ES-I3 (cell line): ENCODE measurements around the gene NUP214.
"Not testable (repeated sequence)": the region's sequence is repeated elsewhere in the genome, so short reads cannot be mapped to it uniquely, and the experiment has no call there.

Experiments
- H3K36me3 ChIP-seq: 2 replicates; pipeline ENCODE4 v1.6.1; 2013; ENCODE audit warnings: mild to moderate bottlenecking, low read length, control low read depth, moderate library complexity; ENCODE audit not compliant: insufficient read depth
- H3K4me1 ChIP-seq: 2 replicates; pipeline ENCODE4 v1.6.1; 2013; ENCODE audit warnings: mild to moderate bottlenecking, control low read depth, low read length; ENCODE audit not compliant: insufficient read depth
- H3K9ac ChIP-seq: 2 replicates; pipeline ENCODE4 v1.6.1; 2013; ENCODE audit warnings: low read depth, mild to moderate bottlenecking, low read length, moderate library complexity
- H3K9me3 ChIP-seq: 2 replicates; pipeline ENCODE4 v1.6.1; 2013; ENCODE audit warnings: mild to moderate bottlenecking, low read length, moderate library complexity; ENCODE audit not compliant: control insufficient read depth, insufficient read depth

NUP214 gene

GRCh38 chr9:131092030-131092429, 33.4 kb upstream of the NUP214 start:
- Histone ChIP-seq H3K36me3 (no peaks in the 10 kb centered on the region), H3K4me1 (peaks cover 4% of the 10 kb centered on the region; the same call in 1 of the 2 replicates), H3K9ac (no peak overlapping the region)

GRCh38 chr9:131092548-131093440, 32.6 kb upstream of the NUP214 start:
- Histone ChIP-seq H3K9ac (no peak overlapping the region), H3K4me1 (peaks cover 9% of the 10 kb centered on the region), H3K9me3 (no peaks in the 10 kb centered on the region), H3K36me3 (no peaks in the 10 kb centered on the region)

More at GRCh38 chr9:131092030-131092429, 33.4 kb upstream of the NUP214 start:
- no peaks in the 10 kb centered on the region for H3K9me3 ChIP-seq

GRCh38 chr9:131094015-131094414, 31.4 kb upstream of the NUP214 start:
- Histone ChIP-seq H3K4me1 (peaks cover 20% of the 10 kb centered on the region), H3K9ac (no peak overlapping the region), H3K9me3 (no peaks in the 10 kb centered on the region), H3K36me3 (no peaks in the 10 kb centered on the region)

GRCh38 chr9:131094622-131095021, 30.8 kb upstream of the NUP214 start:
- H3K36me3 ChIP-seq = no peaks in the 10 kb centered on the region
- H3K4me1 ChIP-seq = peaks cover 25% of the 10 kb centered on the region

GRCh38 chr9:131095666-131096268, 29.6 kb upstream of the NUP214 start:
- Histone ChIP-seq H3K9me3 (no peaks in the 10 kb centered on the region), H3K9ac (peak overlapping the region; percentile 20; the same call in 1 of the 2 replicates), H3K4me1 (peaks cover 35% of the 10 kb centered on the region), H3K36me3 (no peaks in the 10 kb centered on the region)

More at GRCh38 chr9:131094622-131095021, 30.8 kb upstream of the NUP214 start:
- Histone ChIP-seq H3K9me3 (no peaks in the 10 kb centered on the region), H3K9ac (no peak overlapping the region)

GRCh38 chr9:131096269-131097125, 28.9 kb upstream of the NUP214 start, which contains the start of gene AIF1L:
Gene AIF1L (plus strand): TSS chr9:131096531. CDS start chr9:131096630, 99 bp downstream.
- H3K4me1 ChIP-seq = peaks cover 35% of the 10 kb centered on the region
- H3K9ac ChIP-seq = peak within 1 kb of the TSS; percentile 95
- H3K9me3 ChIP-seq = no peaks in the 10 kb centered on the region
- H3K36me3 ChIP-seq = no peaks in the 10 kb centered on the region; the same call in 1 of the 2 replicates

- Histone ChIP-seq H3K36me3 (no peaks in the 10 kb centered on the region; the same call in 1 of the 2 replicates), H3K4me1 (peaks cover 35% of the 10 kb centered on the region), H3K9me3 (no peaks in the 10 kb centered on the region), H3K9ac (peak overlapping the region; percentile 95)
Observed at GRCh38 chr9:131097126-131097947, 28.0 kb upstream of the NUP214 start.

GRCh38 chr9:131097948-131098278, 27.5 kb upstream of the NUP214 start:
- Histone ChIP-seq H3K9ac (no peak overlapping the region; the same call in 1 of the 2 replicates), H3K4me1 (peaks cover 37% of the 10 kb centered on the region)

GRCh38 chr9:131098391-131099101, 26.8 kb upstream of the NUP214 start:
- Histone ChIP-seq H3K9ac (no peak overlapping the region), H3K36me3 (no peaks in the 10 kb centered on the region; the same call in 1 of the 2 replicates), H3K4me1 (peaks cover 43% of the 10 kb centered on the region), H3K9me3 (no peaks in the 10 kb centered on the region)

More at GRCh38 chr9:131097948-131098278, 27.5 kb upstream of the NUP214 start:
- H3K9me3 ChIP-seq = no peaks in the 10 kb centered on the region
- no peaks in the 10 kb centered on the region; the same call in 1 of the 2 replicates for H3K36me3 ChIP-seq

- Histone ChIP-seq H3K9ac (no peak overlapping the region), H3K36me3 (no peaks in the 10 kb centered on the region; the same call in 1 of the 2 replicates), H3K9me3 (no peaks in the 10 kb centered on the region), H3K4me1 (peaks cover 49% of the 10 kb centered on the region)
Observed at GRCh38 chr9:131099102-131099606, 26.2 kb upstream of the NUP214 start.

GRCh38 chr9:131099845-131100244, 25.5 kb upstream of the NUP214 start:
- H3K36me3 ChIP-seq, H3K9ac ChIP-seq, H3K9me3 ChIP-seq: not testable (repeated sequence)
- peaks cover 48% of the 10 kb centered on the region for H3K4me1 ChIP-seq

GRCh38 chr9:131100445-131100844, 24.9 kb upstream of the NUP214 start:
- Histone ChIP-seq H3K4me1 (peaks cover 46% of the 10 kb centered on the region), H3K9ac (no peak overlapping the region; the same call in 1 of the 2 replicates), H3K36me3 (no peaks in the 10 kb centered on the region; the same call in 1 of the 2 replicates), H3K9me3 (no peaks in the 10 kb centered on the region)
